Endothelial cell of umbilical vein (primary cell): ENCODE measurements around the gene NBPF26. TPM values are rescaled to one million over a fixed set of nuclear protein-coding genes. Genes with fewer than 3 reads are reported as not detected.
"Not testable (repeated sequence)": the region's sequence is repeated elsewhere in the genome, so short reads cannot be mapped to it uniquely, and the experiment has no call there.

ENCODE experiments used
- BruUV-seq: library from RNA; stranded (reverse); fragments of 400-500 nt; replicated peaks from 2 replicates; lab custom pipeline; 2021; lab: Mats Ljungman, UMichigan
- CTCF ChIA-PET: fragments of 300-600, 350-600 bp; sonication (Branson Sonifier 250); formaldehyde crosslinking; loops from one replicate; lab custom pipeline; 2021; ENCODE audit warnings: antibody characterized with exemption, inconsistent platforms; lab: Charles Lee
- POLR2A ChIA-PET: fragments of 300-600, 350-600 bp; sonication (Branson Sonifier 250); formaldehyde crosslinking; loops from one replicate; lab custom pipeline; 2021; ENCODE audit warnings: antibody characterized with exemption, inconsistent platforms; lab: Charles Lee
- DNase-seq: peaks from one replicate; pipeline ENCODE4 v3.0.0-alpha.2; 2011; ENCODE audit warnings: low read depth, low spot score
- FAIRE-seq: peaks from 2 replicates; lab custom pipeline; 2011; peaks lifted over from hg19 to GRCh38; lab: Jason Lieb, UNC
- H2AFZ ChIP-seq: 2 replicates; pipeline ENCODE4 v1.6.0; 2012; ENCODE audit warnings: low read depth, low read length, control low read depth, inconsistent platforms
- H3K27ac ChIP-seq: 2 replicates; pipeline ENCODE4 v1.5.1; 2011; ENCODE audit warnings: low read depth, mild to moderate bottlenecking, control low read depth, low read length, moderate library complexity; ENCODE audit not compliant: insufficient read depth
- H3K27me3 ChIP-seq, 2 experiments: 2 replicates each; pipeline versions ENCODE4 v1.6.0 to v1.6.1; 2011; ENCODE audit warnings: low read length in 2 of 2, mixed read lengths in 1 of 2; ENCODE audit not compliant: control insufficient read depth in 2 of 2, insufficient read depth in 2 of 2
- H3K36me3 ChIP-seq, 2 experiments: 2 replicates in 1 of 2; 3 replicates in 1 of 2; pipeline ENCODE4 v1.5.1; 2011; ENCODE audit warnings: low read length in 2 of 2, mild to moderate bottlenecking in 1 of 2, moderate library complexity in 1 of 2; ENCODE audit not compliant: control insufficient read depth in 2 of 2, insufficient read depth in 2 of 2; ENCODE audit errors: extremely low read depth in 1 of 2
- H3K4me1 ChIP-seq: 3 replicates; pipeline ENCODE4 v1.5.1; 2011; ENCODE audit warnings: mild to moderate bottlenecking, low read length; ENCODE audit not compliant: control insufficient read depth, insufficient read depth; ENCODE audit errors: extremely low read depth
- H3K4me2 ChIP-seq: 2 replicates; pipeline ENCODE4 v1.6.1; 2011; ENCODE audit warnings: low read length, control low read depth, mixed read lengths; ENCODE audit not compliant: insufficient read depth
- H3K4me3 ChIP-seq, 3 experiments: fragments of 200-600 bp in 1 of 3; sonication (generic), shearing (Covaris generic) in 1 of 3; replicated peaks in 1 of 3; 2 replicates each; pipeline ENCODE4 v1.5.1; 2011 to 2016; ENCODE audit warnings: control low read depth in 3 of 3, low read length in 3 of 3, mild to moderate bottlenecking in 2 of 3, inconsistent platforms in 1 of 3, low read depth in 1 of 3, moderate library complexity in 1 of 3; ENCODE audit not compliant: insufficient read depth in 1 of 3
- H3K79me2 ChIP-seq: 2 replicates; pipeline ENCODE4 v1.6.0; 2012; ENCODE audit warnings: low read length, inconsistent platforms; ENCODE audit not compliant: control insufficient read depth, insufficient read depth
- H3K9ac ChIP-seq: replicated peaks from 2 replicates; pipeline ENCODE3; 2011; ENCODE audit warnings: low read length, control low read depth; ENCODE audit not compliant: insufficient read depth; ENCODE audit errors: extremely low read depth
- H3K9me1 ChIP-seq: replicated peaks from 3 replicates; pipeline ENCODE4 v1.6.0; 2011; ENCODE audit warnings: mild to moderate bottlenecking, low read length; ENCODE audit not compliant: control insufficient read depth, insufficient read depth; ENCODE audit errors: extremely low read depth
- H3K9me3 ChIP-seq: replicated peaks from 2 replicates; pipeline ENCODE4 v1.5.1; 2012; ENCODE audit warnings: low read length, inconsistent platforms; ENCODE audit not compliant: control insufficient read depth, insufficient read depth
- H4K20me1 ChIP-seq: replicated peaks from 2 replicates; pipeline ENCODE3; 2011; ENCODE audit warnings: mild to moderate bottlenecking, low read length; ENCODE audit not compliant: control insufficient read depth, insufficient read depth; ENCODE audit errors: extremely low read depth
- POLR2A ChIP-seq: IDR thresholded peaks from 2 replicates; pipeline ENCODE4 v1.6.1; 2012; ENCODE audit warnings: low read depth, mild to moderate bottlenecking, control low read depth, low read length
- POLR2AphosphoS5 ChIP-seq: IDR thresholded peaks from 2 replicates; pipeline ENCODE4 v1.6.1; 2012; ENCODE audit warnings: low read depth, mild to moderate bottlenecking, control low read depth, low read length, moderate library complexity; ENCODE audit not compliant: insufficient read depth
- dilution Hi-C: fragments of 300-500 bp; cut with MboI; formaldehyde crosslinking; loops from one replicate; pipeline ENCODE4 v1.15.0; 2019; ENCODE audit warnings: low sequenced_read_pairs; ENCODE audit not compliant: extremely low pct_ligation_motif_present
- intact Hi-C: fragments of 100-400 bp; cut with micrococcal nuclease; formaldehyde crosslinking; loops from one replicate; pipeline ENCODE4 v1.10.0; 2022
- polyA plus RNA-seq, 4 experiments: library from polyadenylated mRNA; depleted of rRNA in 3 of 4; stranded (reverse) in 3 of 4; unstranded in 1 of 4; fragments of >200 nt; gene quantifications; 2 replicates each; pipeline versions ENCODE4 v1.2.1 to v1.2.3, GENCODE V29; 2011 to 2012; ENCODE audit warnings: missing spikeins in 1 of 4
- total RNA-seq: library from RNA; stranded (reverse); gene quantifications from 2 replicates; pipeline ENCODE4 v1.2.3, GENCODE V29; 2021

The NBPF26 gene
- total and polyA plus RNA-seq, 2 donors (not counting 3 experiments of a cell fraction or from before 2014, with no cell fraction given) = 4.9 to 9.2 TPM

GRCh38 chr1:120850287-120850536 lies 126.5 kb downstream of the NBPF26 start:
- BruUV-seq, H3K36me3 ChIP-seq, POLR2A ChIA-PET, H2AFZ ChIP-seq, H3K27ac ChIP-seq, H3K4me2 ChIP-seq, intact Hi-C loops, H3K79me2 ChIP-seq, H3K4me1 ChIP-seq, H3K9me1 ChIP-seq, dilution Hi-C loops, H3K9me3 ChIP-seq, FAIRE-seq, H3K9ac ChIP-seq, H3K4me3 ChIP-seq, H4K20me1 ChIP-seq, CTCF ChIA-PET, H3K27me3 ChIP-seq: not testable (repeated sequence)
- peak; percentile 2 for DNase-seq

- CTCF ChIA-PET, H3K27me3 ChIP-seq, dilution Hi-C loops, H3K9ac ChIP-seq, H2AFZ ChIP-seq, H4K20me1 ChIP-seq, H3K9me3 ChIP-seq, H3K27ac ChIP-seq, POLR2A ChIA-PET, H3K9me1 ChIP-seq, H3K79me2 ChIP-seq, H3K4me1 ChIP-seq, H3K36me3 ChIP-seq, FAIRE-seq, H3K4me2 ChIP-seq, intact Hi-C loops: not testable (repeated sequence)
- peak; percentile 84 for DNase-seq
- peak; percentile 90 for TF ChIP-seq POLR2A
- TF ChIP-seq POLR2AphosphoS5 = peak; percentile 65
- TSS peak; percentile 99 for BruUV-seq
- H3K4me3 ChIP-seq = peak overlapping the region in 1 of 3 experiments; percentile 12
These were observed 127.0 kb downstream of the NBPF26 start for GRCh38 chr1:120850537-120851421.

GRCh38 chr1:120858144-120858543 lies 134.4 kb downstream of the NBPF26 start:
- H4K20me1 ChIP-seq, H3K27ac ChIP-seq, H3K4me2 ChIP-seq, H2AFZ ChIP-seq, POLR2A ChIA-PET, H3K4me1 ChIP-seq, BruUV-seq, H3K27me3 ChIP-seq, CTCF ChIA-PET, DNase-seq, H3K79me2 ChIP-seq, H3K9ac ChIP-seq, H3K36me3 ChIP-seq, dilution Hi-C loops, H3K9me1 ChIP-seq, FAIRE-seq, H3K4me3 ChIP-seq, intact Hi-C loops, H3K9me3 ChIP-seq: not testable (repeated sequence)

- H3K79me2 ChIP-seq, H3K9me3 ChIP-seq, intact Hi-C loops, dilution Hi-C loops, H3K9me1 ChIP-seq, H3K27me3 ChIP-seq, H3K4me3 ChIP-seq, H3K36me3 ChIP-seq, H2AFZ ChIP-seq, H4K20me1 ChIP-seq, H3K27ac ChIP-seq, BruUV-seq, POLR2A ChIA-PET, H3K4me2 ChIP-seq, CTCF ChIA-PET, FAIRE-seq, H3K9ac ChIP-seq, H3K4me1 ChIP-seq: not testable (repeated sequence)
- peak; percentile 2 for DNase-seq
These were observed 136.0 kb downstream of the NBPF26 start for GRCh38 chr1:120859615-120860234.
